ENCODE data around the gene LTO1. TPM values are rescaled to one million over a fixed set of nuclear protein-coding genes. Genes with fewer than 3 reads are reported as not detected.

Gene LTO1
- total and polyA plus RNA-seq, 10 of the 15 experiments (the other 5 are each of a cell fraction or from before 2014, with no cell fraction given), result 2.6 to 27.5 (median 14.4) TPM

GRCh38 chr11:69637941-69638871, 36.9 kb downstream of the LTO1 start:
- intact Hi-C loops (cut with micrococcal nuclease; ENCODE audit: unreplicated experiment), result no loop called here
- SMC1A ChIA-PET (ENCODE audit: uncharacterized antibody, unreplicated experiment), result interaction anchor here (1.0 to 1.5 kb wide), 2 partner anchors 33 to 346 kb away, joined by 4 to 6 read pairs; no protein-coding TSS in a partner anchor
- H3K4me3 ChIP-seq, result peak overlapping the region; percentile 58; the same call in 1 of the 2 replicates
- H3K79me2 ChIP-seq (ENCODE audit: control insufficient read depth, insufficient read depth, low read length), result no peaks in the 10 kb centered on the region
- WGBS (ENCODE audit: insufficient coverage, insufficient replicate concordance, low lambda C conversion rate, missing lambda C conversion rate), result 10% methylated on average over 56 of the region's 78 CpGs
- no peak overlapping the region for H2AFZ ChIP-seq (ENCODE audit: control insufficient read depth, low read depth, low read length)
- no peaks in the 10 kb centered on the region; a peak in 1 of 4 replicates for H3K36me3 ChIP-seq (ENCODE audit: control insufficient read depth in 2 of 2, insufficient read depth in 2 of 2, low read length in 1 of 2)
- no peaks in the 10 kb centered on the region for H4K20me1 ChIP-seq (ENCODE audit: control insufficient read depth, insufficient read depth)
- RAD21 ChIA-PET (ENCODE audit: unreplicated experiment), result interaction anchor here (1.3 to 1.5 kb wide), 2 partner anchors 340 to 507 kb away, joined by 5 read pairs; no protein-coding TSS in a partner anchor
- peaks cover 21 to 40% of the 10 kb centered on the region in 2 experiments for H3K27me3 ChIP-seq (replicated peaks in 1 of 2; ENCODE audit: control insufficient read depth in 2 of 2, insufficient read depth in 2 of 2, low read length in 1 of 2)
- POLR2A ChIA-PET, result interaction anchor here (0.9 kb wide), 1 partner anchor 341 kb away, joined by 4 read pairs; no protein-coding TSS in a partner anchor
- no peak for ATAC-seq
- no peak for DNase-seq (ENCODE audit: low read depth, low spot score)
- H3K9me3 ChIP-seq (replicated peaks; ENCODE audit: control insufficient read depth, insufficient read depth, low read length), result no peaks in the 10 kb centered on the region
- no peak overlapping the region for H3K9ac ChIP-seq (ENCODE audit: control insufficient read depth, insufficient read depth, low read length)
- CTCF ChIA-PET, result no interaction called here
- H3K4me2 ChIP-seq (ENCODE audit: control insufficient read depth, insufficient read depth), result peak overlapping the region; percentile 71
- peaks cover 21% of the 10 kb centered on the region for H3K4me1 ChIP-seq (ENCODE audit: control insufficient read depth, insufficient read depth, low read length)
- FAIRE-seq, result no peak
- TF ChIP-seq CBX5 (IDR thresholded peaks at IDR 0.05; ENCODE audit: low read depth) (0 out of 2 replicates have a peak, but pooled peaks have one; percentile 21), SUPT20H (IDR thresholded peaks at IDR 0.05; ENCODE audit: borderline replicate concordance, control insufficient read depth, low read depth, low read length) (no peak), HDAC6 (IDR thresholded peaks at IDR 0.05; ENCODE audit: unreplicated experiment) (peak; percentile 70), SUZ12 (IDR thresholded peaks at IDR 0.05; ENCODE audit: unreplicated experiment) (peak; percentile 80)
- in situ Hi-C loops (cut with MboI), result no loop called here
- no TSS peak for BruUV-seq (replicated peaks)
- H3K27ac ChIP-seq (ENCODE audit: control insufficient read depth, insufficient read depth), result no peak overlapping the region
